ENCODE measurements around the gene HEXD.
"Not testable (repeated sequence)": the region's sequence is repeated elsewhere in the genome, so short reads cannot be mapped to it uniquely, and the experiment has no call there.

The HEXD gene

GRCh38 chr17:82447876-82448275 is 29.7 kb downstream of the HEXD start:
- DNase-seq (ENCODE audit: insufficient read length) = no peak
- TF ChIP-seq POLR2AphosphoS5 (IDR thresholded peaks at IDR 0.05; ENCODE audit: low read depth, low read length) = no peak
- TF ChIP-seq TAF1 (IDR thresholded peaks at IDR 0.05; ENCODE audit: borderline replicate concordance, low read depth, low read length) = no peak
- no peak for TF ChIP-seq POLR2A (IDR thresholded peaks at IDR 0.05; ENCODE audit: low read depth, low read length)
- no peak for FAIRE-seq

GRCh38 chr17:82449131-82449882 is 31.2 kb downstream of the HEXD start:
- TF ChIP-seq TAF1 (IDR thresholded peaks at IDR 0.05; ENCODE audit: borderline replicate concordance, low read depth, low read length) (peak; percentile 66; the same call in 1 of the 2 replicates), POLR2AphosphoS5 (IDR thresholded peaks at IDR 0.05; ENCODE audit: low read depth, low read length) (peak; percentile 95), POLR2A (IDR thresholded peaks at IDR 0.05; ENCODE audit: low read depth, low read length) (peak; percentile 95)
- DNase-seq (ENCODE audit: insufficient read length) (peak; percentile 66), FAIRE-seq (peak; percentile 87)

GRCh38 chr17:82449883-82450356 is 31.8 kb downstream of the HEXD start:
- FAIRE-seq (no peak), DNase-seq (ENCODE audit: insufficient read length) (no peak)
- TF ChIP-seq POLR2AphosphoS5 (IDR thresholded peaks at IDR 0.05; ENCODE audit: low read depth, low read length) = no peak

GRCh38 chr17:82450357-82451106 is 32.4 kb downstream of the HEXD start, which contains the start of gene CYBC1:
CYBC1 (minus strand) TSS chr17:82450752; CDS start chr17:82449254, 1,498 bp downstream.
- DNase-seq (ENCODE audit: insufficient read length) (peak; percentile 76), FAIRE-seq (peak; percentile 86)
- TF ChIP-seq TAF1 (IDR thresholded peaks at IDR 0.05; ENCODE audit: borderline replicate concordance, low read depth, low read length) (peak; percentile 51; the same call in 1 of the 2 replicates), POLR2AphosphoS5 (IDR thresholded peaks at IDR 0.05; ENCODE audit: low read depth, low read length) (no peak; the same call in 1 of the 2 replicates), POLR2A (IDR thresholded peaks at IDR 0.05; ENCODE audit: low read depth, low read length) (peak; percentile 92)

- TF ChIP-seq POLR2AphosphoS5 (IDR thresholded peaks at IDR 0.05; ENCODE audit: low read depth, low read length) (no peak), POLR2A (IDR thresholded peaks at IDR 0.05; ENCODE audit: low read depth, low read length) (no peak), TAF1 (IDR thresholded peaks at IDR 0.05; ENCODE audit: borderline replicate concordance, low read depth, low read length) (no peak)
- FAIRE-seq = no peak
- DNase-seq (ENCODE audit: insufficient read length) = no peak
Observed at GRCh38 chr17:82452162-82452561, 34.0 kb downstream of the HEXD start.

GRCh38 chr17:82453151-82453550 is 35.0 kb downstream of the HEXD start:
- DNase-seq (ENCODE audit: insufficient read length); FAIRE-seq: not testable (repeated sequence)

- FAIRE-seq; DNase-seq (ENCODE audit: insufficient read length): not testable (repeated sequence)
Observed at GRCh38 chr17:82453706-82454105, 35.6 kb downstream of the HEXD start.

GRCh38 chr17:82457073-82457928 is 39.2 kb downstream of the HEXD start:
- FAIRE-seq (no peak), DNase-seq (ENCODE audit: insufficient read length) (no peak)
- TF ChIP-seq POLR2AphosphoS5 (IDR thresholded peaks at IDR 0.05; ENCODE audit: low read depth, low read length) (no peak), POLR2A (IDR thresholded peaks at IDR 0.05; ENCODE audit: low read depth, low read length) (no peak), TAF1 (IDR thresholded peaks at IDR 0.05; ENCODE audit: borderline replicate concordance, low read depth, low read length) (no peak)

- DNase-seq (ENCODE audit: insufficient read length) (no peak), FAIRE-seq (no peak)
- TF ChIP-seq TAF1 (IDR thresholded peaks at IDR 0.05; ENCODE audit: borderline replicate concordance, low read depth, low read length) (no peak; the same call in 1 of the 2 replicates), POLR2AphosphoS5 (IDR thresholded peaks at IDR 0.05; ENCODE audit: low read depth, low read length) (no peak), POLR2A (IDR thresholded peaks at IDR 0.05; ENCODE audit: low read depth, low read length) (no peak; the same call in 1 of the 2 replicates)
Observed at GRCh38 chr17:82457929-82458178, 39.7 kb downstream of the HEXD start.

GRCh38 chr17:82458179-82458884 is 40.2 kb downstream of the HEXD start, which contains the start of gene NARF:
NARF (plus strand) TSS chr17:82458741; CDS start chr17:82458804, 63 bp downstream.
- FAIRE-seq (peak; percentile 98), DNase-seq (ENCODE audit: insufficient read length) (peak; percentile 99)
- peak; percentile 87 for TF ChIP-seq POLR2AphosphoS5 (IDR thresholded peaks at IDR 0.05; ENCODE audit: low read depth, low read length)
- TF ChIP-seq POLR2A (IDR thresholded peaks at IDR 0.05; ENCODE audit: low read depth, low read length) = peak; percentile 90; the same call in 1 of the 2 replicates
- no peak; the same call in none of the 2 replicates for TF ChIP-seq TAF1 (IDR thresholded peaks at IDR 0.05; ENCODE audit: borderline replicate concordance, low read depth, low read length)

- FAIRE-seq (no peak), DNase-seq (ENCODE audit: insufficient read length) (no peak)
- TF ChIP-seq TAF1 (IDR thresholded peaks at IDR 0.05; ENCODE audit: borderline replicate concordance, low read depth, low read length) (no peak), POLR2AphosphoS5 (IDR thresholded peaks at IDR 0.05; ENCODE audit: low read depth, low read length) (no peak), POLR2A (IDR thresholded peaks at IDR 0.05; ENCODE audit: low read depth, low read length) (no peak)
Observed at GRCh38 chr17:82458885-82459424, 40.8 kb downstream of the HEXD start.

GRCh38 chr17:82459936-82460335 is 41.8 kb downstream of the HEXD start:
- FAIRE-seq; DNase-seq (ENCODE audit: insufficient read length): not testable (repeated sequence)

Measured in GM12892 (cell line).